ENCODE data around the gene GADD45G.

DNA sequence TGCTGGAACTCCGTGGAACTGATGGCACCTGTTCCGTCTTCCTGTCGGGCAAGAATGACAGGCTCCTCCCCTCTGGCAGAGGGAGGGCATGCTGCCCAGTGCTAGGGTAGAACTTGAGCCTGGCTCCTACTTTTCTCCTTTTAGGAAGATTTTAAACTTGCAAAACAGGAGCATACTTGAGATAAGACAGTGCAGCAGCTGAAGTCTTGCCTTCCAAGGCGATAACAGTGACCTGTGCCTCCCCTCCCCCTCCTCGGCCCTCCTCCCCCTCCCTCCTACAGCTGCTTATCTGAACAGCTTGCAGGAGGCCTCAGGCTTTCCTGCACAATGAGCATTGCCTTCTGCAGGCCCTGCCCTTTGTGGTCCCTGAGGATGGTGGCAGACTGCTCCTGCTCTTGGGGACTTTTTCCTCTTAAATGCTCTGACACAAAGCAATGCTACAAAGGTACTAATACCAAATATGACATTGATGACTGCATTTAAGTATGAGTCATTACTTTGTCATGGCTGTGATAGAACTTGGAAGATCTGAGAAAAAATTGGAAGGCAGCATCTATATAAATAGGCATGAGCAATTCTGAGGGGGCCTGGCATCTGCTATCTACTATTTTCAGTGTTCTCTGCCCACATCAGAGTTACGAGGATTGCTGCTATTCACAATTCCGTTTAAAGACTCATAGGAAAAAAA lies 2.0 kb downstream of the GADD45G start:
- no peak for TF ChIP-seq CTCF (conservative IDR thresholded peaks at IDR 0.05; ENCODE audit: low read length)
- no peak for TF ChIP-seq EZH2phosphoT487 (IDR thresholded peaks at IDR 0.05; ENCODE audit: borderline replicate concordance, low read depth, low read length)

Measured in OCI-LY7 (cell line).